Measurements from ENCODE around the gene GPR65.

DNA sequence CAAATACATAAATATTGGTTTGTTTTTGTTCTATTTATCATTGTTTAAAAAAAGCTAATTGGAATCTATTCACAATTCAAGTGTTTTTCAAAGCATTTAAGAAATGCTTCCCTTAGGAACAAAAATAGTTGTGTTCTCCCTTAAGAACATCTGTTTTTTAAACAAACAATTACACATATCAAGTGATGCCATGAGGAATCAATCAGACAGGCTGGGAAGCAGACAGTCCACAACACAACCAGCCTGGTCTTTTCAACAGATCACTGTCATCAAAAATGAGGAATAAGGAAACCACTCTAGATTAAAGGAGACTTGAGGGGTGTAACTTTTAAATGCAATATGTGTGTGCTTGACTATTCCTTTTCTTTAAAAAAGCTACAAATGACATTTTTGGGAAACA, 37.4 kb upstream of the GPR65 start:
- TF ChIP-seq, protein P1, sequence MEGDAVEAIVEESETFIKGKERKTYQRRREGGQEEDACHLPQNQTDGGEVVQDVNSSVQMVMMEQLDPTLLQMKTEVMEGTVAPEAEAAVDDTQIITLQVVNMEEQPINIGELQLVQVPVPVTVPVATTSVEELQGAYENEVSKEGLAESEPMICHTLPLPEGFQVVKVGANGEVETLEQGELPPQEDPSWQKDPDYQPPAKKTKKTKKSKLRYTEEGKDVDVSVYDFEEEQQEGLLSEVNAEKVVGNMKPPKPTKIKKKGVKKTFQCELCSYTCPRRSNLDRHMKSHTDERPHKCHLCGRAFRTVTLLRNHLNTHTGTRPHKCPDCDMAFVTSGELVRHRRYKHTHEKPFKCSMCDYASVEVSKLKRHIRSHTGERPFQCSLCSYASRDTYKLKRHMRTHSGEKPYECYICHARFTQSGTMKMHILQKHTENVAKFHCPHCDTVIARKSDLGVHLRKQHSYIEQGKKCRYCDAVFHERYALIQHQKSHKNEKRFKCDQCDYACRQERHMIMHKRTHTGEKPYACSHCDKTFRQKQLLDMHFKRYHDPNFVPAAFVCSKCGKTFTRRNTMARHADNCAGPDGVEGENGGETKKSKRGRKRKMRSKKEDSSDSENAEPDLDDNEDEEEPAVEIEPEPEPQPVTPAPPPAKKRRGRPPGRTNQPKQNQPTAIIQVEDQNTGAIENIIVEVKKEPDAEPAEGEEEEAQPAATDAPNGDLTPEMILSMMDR (IDR thresholded peaks at IDR 0.05): no peak
- TF ChIP-seq POLR2A (IDR thresholded peaks at IDR 0.05): no peak
